Duodenal mucosa (tissue), 2 donors: Measurements from ENCODE around the gene RPL22.

ENCODE experiments used
- H3K27ac ChIP-seq: one replicate; pipeline ENCODE4 v1.7.0; 2013; ENCODE audit warnings: low read depth, low read length
- H3K27me3 ChIP-seq, 2 donors: one replicate each; pipeline ENCODE4 v1.7.0; 2013; ENCODE audit warnings: low read length in 2 of 2, control low read depth in 1 of 2; ENCODE audit not compliant: insufficient read depth in 2 of 2, control insufficient read depth in 1 of 2
- H3K36me3 ChIP-seq, 2 donors: one replicate each; pipeline ENCODE4 v1.7.0; 2013; ENCODE audit warnings: low read length in 2 of 2, control low read depth in 1 of 2; ENCODE audit not compliant: insufficient read depth in 2 of 2, control insufficient read depth in 1 of 2
- H3K4me1 ChIP-seq, 2 donors: one replicate each; pipeline ENCODE4 v1.7.0; 2013; ENCODE audit warnings: low read length in 2 of 2, control low read depth in 1 of 2; ENCODE audit not compliant: insufficient read depth in 2 of 2, control insufficient read depth in 1 of 2
- H3K4me3 ChIP-seq, 2 donors: one replicate each; pipeline ENCODE4 v1.7.0; 2013; ENCODE audit warnings: low read length in 2 of 2, low read depth in 1 of 2
- H3K9ac ChIP-seq, 2 donors: one replicate each; pipeline ENCODE4 v1.7.0; 2013; ENCODE audit warnings: low read length in 2 of 2, low read depth in 1 of 2
- H3K9me3 ChIP-seq, 2 donors: one replicate each; pipeline ENCODE4 v1.7.0; 2013; ENCODE audit warnings: low read length in 2 of 2, control low read depth in 1 of 2; ENCODE audit not compliant: control insufficient read depth in 1 of 2

Gene RPL22

GRCh38 chr1:6183520-6183989 lies 15.8 kb downstream of the RPL22 start:
- Histone ChIP-seq H3K4me1 (peaks cover 0 to 1% of the 10 kb centered on the region in 2 donors), H3K9ac (no peak overlapping the region), H3K27me3 (peaks cover 17 to 18% of the 10 kb centered on the region in 2 donors)

GRCh38 chr1:6181347-6181770 lies 18.0 kb downstream of the RPL22 start:
- Histone ChIP-seq H3K9ac (no peak overlapping the region), H3K36me3 (peaks cover 8 to 11% of the 10 kb centered on the region in 2 donors), H3K27ac (no peak overlapping the region), H3K4me3 (no peak overlapping the region), H3K4me1 (peaks cover 0 to 4% of the 10 kb centered on the region in 2 donors), H3K9me3 (no peaks in the 10 kb centered on the region), H3K27me3 (peaks cover 34 to 38% of the 10 kb centered on the region in 2 donors)

More at GRCh38 chr1:6183520-6183989, 15.8 kb downstream of the RPL22 start:
- no peaks in the 10 kb centered on the region for H3K9me3 ChIP-seq
- no peak overlapping the region for H3K27ac ChIP-seq
- peaks cover 8 to 24% of the 10 kb centered on the region in 2 donors for H3K36me3 ChIP-seq
- no peak overlapping the region for H3K4me3 ChIP-seq

- Histone ChIP-seq H3K9me3 (no peaks in the 10 kb centered on the region), H3K36me3 (peaks cover 6 to 8% of the 10 kb centered on the region in 2 donors), H3K27ac (no peak overlapping the region), H3K9ac (no peak overlapping the region), H3K4me3 (no peak overlapping the region), H3K4me1 (peaks cover 0 to 4% of the 10 kb centered on the region in 2 donors), H3K27me3 (peaks cover 34 to 40% of the 10 kb centered on the region in 2 donors)
These were observed 18.6 kb downstream of the RPL22 start for GRCh38 chr1:6180707-6181311.

DNA sequence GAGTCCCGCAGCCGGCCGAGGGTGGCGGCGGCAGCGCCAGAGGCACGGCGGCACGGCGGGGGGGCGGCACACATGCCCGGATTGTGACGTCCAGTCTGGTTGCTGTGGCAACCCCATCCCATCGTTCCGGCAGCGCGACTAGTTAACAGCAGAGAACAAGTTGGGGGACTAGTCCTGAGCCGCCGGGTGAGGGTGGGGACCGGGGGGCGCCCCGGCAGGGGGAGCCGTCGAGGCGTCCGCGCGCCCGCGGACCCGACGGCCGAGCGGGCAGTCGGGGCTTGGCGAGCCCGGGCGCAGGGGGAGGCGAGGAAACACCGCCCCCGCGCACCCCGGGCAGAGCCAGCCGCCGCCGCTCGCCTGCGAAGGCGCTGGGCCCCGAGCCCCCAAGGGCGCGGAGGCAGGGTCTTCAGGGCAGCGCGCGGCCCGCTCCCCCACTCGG lies 19.1 kb downstream of the RPL22 start, which contains the start of gene CHD5:
CHD5 (minus strand) TSS at position 54 of the 439 bp plus-strand sequence. CDS start 298 bp downstream, outside the sequence.
- H3K4me3 ChIP-seq = no peak within 1 kb of the TSS
- no peak within 1 kb of the TSS for H3K27ac ChIP-seq

GRCh38 chr1:6179564-6180175 lies 19.7 kb downstream of the RPL22 start:
- Histone ChIP-seq H3K27ac (no peak overlapping the region), H3K9ac (no peak overlapping the region), H3K9me3 (no peaks in the 10 kb centered on the region), H3K36me3 (no peaks in the 10 kb centered on the region), H3K4me3 (no peak overlapping the region), H3K27me3 (peaks cover 34 to 40% of the 10 kb centered on the region in 2 donors), H3K4me1 (peaks cover 0 to 4% of the 10 kb centered on the region in 2 donors)

More for the DNA sequence above, 19.1 kb downstream of the RPL22 start, which contains the start of gene CHD5:
- peaks cover 1 to 3% of the 10 kb centered on the region in 2 donors for H3K36me3 ChIP-seq
- peaks cover 0 to 4% of the 10 kb centered on the region in 2 donors for H3K4me1 ChIP-seq
- no peaks in the 10 kb centered on the region for H3K9me3 ChIP-seq
- no peak within 1 kb of the TSS for H3K9ac ChIP-seq
- peaks cover 34 to 40% of the 10 kb centered on the region in 2 donors for H3K27me3 ChIP-seq

DNA sequence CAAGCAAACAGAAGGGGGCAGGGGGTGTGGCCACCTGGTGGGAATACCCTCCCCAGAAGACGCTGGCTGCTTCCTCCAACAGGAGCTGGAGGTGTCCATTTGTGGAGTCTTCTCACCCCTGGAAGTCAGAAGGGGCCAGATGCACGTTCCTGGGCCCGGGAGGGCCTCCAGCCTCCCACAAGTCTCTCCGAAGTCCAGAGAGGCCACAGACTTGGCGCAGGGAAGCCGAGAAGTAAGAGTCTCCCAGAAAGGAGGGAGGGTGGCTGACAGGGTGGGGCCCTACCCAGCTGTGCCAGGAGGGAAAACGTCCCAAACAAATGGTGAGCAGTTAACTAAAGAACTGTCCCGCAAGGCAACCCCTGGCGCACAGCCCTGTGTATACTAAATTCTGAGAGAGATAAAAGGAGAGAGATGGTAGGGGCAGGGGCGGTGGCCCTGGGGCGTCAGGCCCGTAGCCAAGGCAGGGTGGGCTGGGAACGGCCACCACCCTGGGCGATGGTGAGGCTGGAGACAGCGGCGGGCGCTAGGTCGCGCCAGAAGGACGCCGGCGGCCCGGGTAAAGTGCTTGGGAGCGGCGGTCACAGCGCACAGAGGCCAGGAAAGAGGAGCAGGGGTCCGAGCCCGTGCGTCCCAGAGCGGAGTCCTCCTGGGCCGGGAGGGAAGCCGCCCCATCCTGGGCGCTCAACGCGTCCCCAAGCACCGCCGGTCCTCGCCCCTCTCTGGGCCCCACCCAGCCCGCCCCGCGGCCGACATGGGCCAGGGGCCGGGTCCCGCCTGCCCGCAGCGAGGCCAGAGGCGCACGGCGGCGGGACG lies 20.4 kb downstream of the RPL22 start:
- H3K4me1 ChIP-seq = peaks cover 0 to 4% of the 10 kb centered on the region in 2 donors
- peaks cover 34 to 40% of the 10 kb centered on the region in 2 donors for H3K27me3 ChIP-seq
- H3K27ac ChIP-seq = no peak overlapping the region
- no peak overlapping the region for H3K9ac ChIP-seq
- H3K36me3 ChIP-seq = no peaks in the 10 kb centered on the region
- H3K4me3 ChIP-seq = no peak overlapping the region
- no peaks in the 10 kb centered on the region for H3K9me3 ChIP-seq

- Histone ChIP-seq H3K4me1 (peaks cover 0 to 4% of the 10 kb centered on the region in 2 donors), H3K9ac (no peak overlapping the region), H3K9me3 (no peaks in the 10 kb centered on the region), H3K4me3 (no peak overlapping the region), H3K27me3 (peaks cover 34 to 40% of the 10 kb centered on the region in 2 donors), H3K27ac (no peak overlapping the region), H3K36me3 (no peaks in the 10 kb centered on the region)
These were observed 21.6 kb downstream of the RPL22 start for GRCh38 chr1:6177681-6178380.

DNA sequence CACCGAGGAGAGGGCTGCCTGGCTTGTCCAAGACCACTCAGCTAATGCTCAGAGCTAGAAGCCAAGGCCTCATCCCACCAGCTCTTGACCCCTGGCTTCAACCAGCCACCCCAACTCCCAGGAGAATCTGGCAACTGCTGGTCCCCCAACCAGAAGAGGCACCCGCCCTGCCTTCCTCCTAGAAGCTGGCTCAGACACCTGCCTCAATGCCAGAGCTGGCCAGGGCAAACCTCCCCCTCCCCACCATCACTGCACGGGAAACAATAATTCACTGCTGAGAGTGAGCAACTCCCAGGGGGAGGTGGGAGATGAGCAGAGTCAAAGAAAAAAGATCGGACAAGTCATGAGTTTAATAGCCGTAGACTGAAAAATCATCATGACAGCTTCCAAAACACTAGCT lies 22.6 kb downstream of the RPL22 start:
- Histone ChIP-seq H3K36me3 (no peaks in the 10 kb centered on the region), H3K4me3 (no peak overlapping the region), H3K27me3 (peaks cover 34 to 42% of the 10 kb centered on the region in 2 donors), H3K9ac (no peak overlapping the region), H3K4me1 (peaks cover 0 to 4% of the 10 kb centered on the region in 2 donors), H3K27ac (no peak overlapping the region), H3K9me3 (no peaks in the 10 kb centered on the region)

- no peak overlapping the region for H3K4me3 ChIP-seq
- H3K9ac ChIP-seq = no peak overlapping the region
- H3K9me3 ChIP-seq = no peaks in the 10 kb centered on the region
- H3K36me3 ChIP-seq = no peaks in the 10 kb centered on the region
- H3K4me1 ChIP-seq = peaks cover 0 to 4% of the 10 kb centered on the region in 2 donors
- H3K27ac ChIP-seq = no peak overlapping the region
- peaks cover 22 to 39% of the 10 kb centered on the region in 2 donors for H3K27me3 ChIP-seq
These were observed 24.0 kb downstream of the RPL22 start for GRCh38 chr1:6175411-6175828.
